Measurements from ENCODE around the gene ADGRB3. TPM values are rescaled to one million over a fixed set of nuclear protein-coding genes. Genes with fewer than 3 reads are reported as not detected.
A peak's percentile ranks its signal among the peaks of the same experiment; 100 is the strongest.

ADGRB3 gene
- total RNA-seq, 4 donors from 2014 or later = 3.9 to 9.8 (median 7.2) TPM

DNA sequence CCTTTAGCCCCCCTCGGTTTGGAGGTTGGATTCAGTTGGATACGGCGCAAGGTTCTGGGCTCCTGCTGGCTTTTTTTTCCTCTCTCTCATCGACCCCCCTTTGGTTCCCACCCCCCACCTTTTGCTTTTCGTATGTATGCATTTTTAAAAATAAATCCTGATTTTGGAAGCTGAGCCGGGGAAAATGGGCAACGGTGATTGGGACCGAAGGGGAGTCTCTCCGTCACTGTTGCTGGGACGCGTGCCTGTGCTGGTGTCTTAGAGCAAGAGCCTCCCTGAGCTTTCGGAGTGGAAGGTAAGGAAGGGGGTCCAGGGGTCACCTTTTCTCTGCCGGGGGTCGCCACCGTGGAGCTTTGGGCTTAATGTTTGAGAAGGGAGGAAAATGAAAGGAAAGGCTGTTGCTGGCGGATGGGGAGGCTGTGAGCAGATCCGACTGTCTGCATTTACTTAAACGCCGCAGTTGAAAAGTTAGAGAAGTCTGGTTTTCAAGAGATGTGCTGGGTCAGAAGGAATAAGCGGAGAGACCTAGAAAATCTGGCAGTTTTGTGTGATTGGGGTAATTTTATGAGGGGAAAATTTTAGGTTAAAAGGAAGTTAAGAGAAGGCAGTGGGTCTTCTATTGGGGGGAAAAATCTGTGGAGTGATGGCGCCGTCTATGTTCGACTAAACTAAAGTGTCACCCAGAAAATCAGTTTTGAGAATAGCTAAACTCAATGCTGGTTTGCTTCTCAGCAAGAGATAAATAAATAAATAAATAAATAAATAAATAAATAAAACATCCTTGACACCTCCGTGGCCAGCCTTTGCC is 828 bp downstream of the ADGRB3 start:
- Histone ChIP-seq H3K4me1 (peaks cover 0 to 20% (median 4%) of the 10 kb centered on the region in 3 donors), H3K27ac (peak overlapping the region in 3 of 4 donors; percentile 74 to 83 (median 83)), H3K36me3 (no peaks in the 10 kb centered on the region), H3K27me3 (peaks cover 9% of the 10 kb centered on the region), H3K9me3 (no peaks in the 10 kb centered on the region), H3K4me3 (peak overlapping the region; percentile 52 to 65)
- ATAC-seq = no peak
- WGBS, 2 donors (ENCODE audit: low coverage in 1 of 2) = 1 to 6% methylated on average over 7 to 14 of the region's 24 CpGs
- TF ChIP-seq EP300 (IDR thresholded peaks at IDR 0.05) (no peak), POLR2A (IDR thresholded peaks at IDR 0.05) (no peak), POLR2AphosphoS5 (IDR thresholded peaks at IDR 0.05) (no peak)
- TF ChIP-seq, protein P1, sequence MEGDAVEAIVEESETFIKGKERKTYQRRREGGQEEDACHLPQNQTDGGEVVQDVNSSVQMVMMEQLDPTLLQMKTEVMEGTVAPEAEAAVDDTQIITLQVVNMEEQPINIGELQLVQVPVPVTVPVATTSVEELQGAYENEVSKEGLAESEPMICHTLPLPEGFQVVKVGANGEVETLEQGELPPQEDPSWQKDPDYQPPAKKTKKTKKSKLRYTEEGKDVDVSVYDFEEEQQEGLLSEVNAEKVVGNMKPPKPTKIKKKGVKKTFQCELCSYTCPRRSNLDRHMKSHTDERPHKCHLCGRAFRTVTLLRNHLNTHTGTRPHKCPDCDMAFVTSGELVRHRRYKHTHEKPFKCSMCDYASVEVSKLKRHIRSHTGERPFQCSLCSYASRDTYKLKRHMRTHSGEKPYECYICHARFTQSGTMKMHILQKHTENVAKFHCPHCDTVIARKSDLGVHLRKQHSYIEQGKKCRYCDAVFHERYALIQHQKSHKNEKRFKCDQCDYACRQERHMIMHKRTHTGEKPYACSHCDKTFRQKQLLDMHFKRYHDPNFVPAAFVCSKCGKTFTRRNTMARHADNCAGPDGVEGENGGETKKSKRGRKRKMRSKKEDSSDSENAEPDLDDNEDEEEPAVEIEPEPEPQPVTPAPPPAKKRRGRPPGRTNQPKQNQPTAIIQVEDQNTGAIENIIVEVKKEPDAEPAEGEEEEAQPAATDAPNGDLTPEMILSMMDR (IDR thresholded peaks at IDR 0.05) = no peak

DNA sequence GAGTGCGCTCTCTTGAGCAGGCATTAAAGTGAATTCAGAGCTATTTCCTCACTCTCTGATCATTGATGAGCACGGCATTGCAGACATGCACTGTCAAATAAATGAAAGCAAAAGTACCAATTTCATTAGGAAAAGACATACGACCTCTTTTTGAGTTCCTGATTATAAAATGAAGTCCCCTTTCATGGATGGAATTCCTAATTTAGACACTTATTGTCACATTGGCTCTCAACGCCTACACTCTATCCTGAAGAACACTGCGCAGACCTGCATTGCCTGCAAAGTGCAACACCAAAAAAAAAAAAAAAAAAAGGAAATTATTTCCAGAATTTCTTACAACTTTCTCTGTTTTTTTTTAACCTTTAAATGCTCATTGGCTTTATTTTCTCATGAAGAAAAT is 1.6 kb downstream of the ADGRB3 start:
- Histone ChIP-seq H3K4me1 (peaks cover 0 to 20% (median 4%) of the 10 kb centered on the region in 3 donors), H3K27ac (peak overlapping the region in 2 of 4 donors; percentile 74 to 83), H3K9me3 (no peaks in the 10 kb centered on the region), H3K27me3 (peaks cover 9% of the 10 kb centered on the region), H3K36me3 (no peaks in the 10 kb centered on the region), H3K4me3 (peak overlapping the region; percentile 52 to 65)
- TF ChIP-seq EP300 (IDR thresholded peaks at IDR 0.05) (no peak), POLR2AphosphoS5 (IDR thresholded peaks at IDR 0.05) (no peak), POLR2A (IDR thresholded peaks at IDR 0.05) (no peak)
- TF ChIP-seq, protein P1 (IDR thresholded peaks at IDR 0.05) = no peak
- 43 to 70% methylated on average over 4 to 5 of the region's 5 CpGs for WGBS, 2 donors (ENCODE audit: low coverage in 1 of 2)
- ATAC-seq = no peak

DNA sequence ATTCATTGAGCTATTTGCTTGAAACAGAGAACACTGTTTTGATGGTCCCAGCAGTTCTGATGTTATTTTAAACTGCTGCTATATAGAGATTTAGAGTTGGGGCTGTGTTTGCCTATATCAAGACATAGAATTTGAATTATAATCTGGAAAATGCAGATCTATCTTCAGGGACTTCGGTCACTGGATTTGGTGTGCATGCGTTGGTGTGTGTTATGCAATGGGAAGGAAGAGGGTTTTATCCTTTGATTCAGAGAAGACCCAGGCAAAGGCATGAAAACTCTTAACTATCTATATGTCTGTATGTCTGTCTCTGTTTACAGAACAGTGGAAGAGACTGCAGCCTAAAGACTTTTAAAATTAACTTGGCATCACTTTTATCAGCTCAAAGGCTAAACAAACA is 2.0 kb downstream of the ADGRB3 start:
- 76% methylated on average over 2 of the region's 2 CpGs; no CpG with 5 or more reads in 1 of the 2 donors for WGBS, 2 donors (ENCODE audit: low coverage in 1 of 2)
- H3K27me3 ChIP-seq = peaks cover 9% of the 10 kb centered on the region
- no peak overlapping the region for H3K27ac ChIP-seq
- TF ChIP-seq POLR2AphosphoS5 (IDR thresholded peaks at IDR 0.05) (no peak), POLR2A (IDR thresholded peaks at IDR 0.05) (no peak), EP300 (IDR thresholded peaks at IDR 0.05) (no peak)
- TF ChIP-seq, protein P1 (IDR thresholded peaks at IDR 0.05) = no peak
- H3K4me3 ChIP-seq = peak overlapping the region; percentile 15 to 65
- H3K36me3 ChIP-seq = no peaks in the 10 kb centered on the region
- H3K9me3 ChIP-seq = no peaks in the 10 kb centered on the region
- H3K4me1 ChIP-seq = peaks cover 0 to 20% (median 4%) of the 10 kb centered on the region in 3 donors
- no peak for ATAC-seq

DNA sequence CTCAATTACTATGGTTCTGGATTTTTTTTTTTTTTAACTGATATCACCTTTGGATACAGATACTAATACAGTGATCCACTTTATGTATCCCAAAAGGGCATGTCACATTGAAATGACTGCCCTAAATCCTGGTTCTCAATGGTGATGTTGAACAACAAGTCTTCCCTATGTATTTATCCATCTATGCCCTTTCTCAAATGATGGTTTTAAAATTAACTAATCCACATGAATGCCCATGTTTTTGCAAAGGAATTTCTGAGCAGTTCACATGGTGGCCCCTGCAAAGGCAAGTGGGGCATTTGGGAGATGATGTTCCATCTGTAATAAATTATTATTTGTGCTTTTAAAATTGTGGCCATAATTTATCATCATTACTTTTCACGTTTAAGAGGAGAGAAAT is 2.7 kb downstream of the ADGRB3 start:
- H3K9me3 ChIP-seq = no peaks in the 10 kb centered on the region
- peaks cover 0 to 20% (median 4%) of the 10 kb centered on the region in 3 donors for H3K4me1 ChIP-seq
- peak overlapping the region in 1 of 2 donors; percentile 65 for H3K4me3 ChIP-seq
- no peak overlapping the region for H3K27ac ChIP-seq
- H3K36me3 ChIP-seq = no peaks in the 10 kb centered on the region
- peaks cover 9% of the 10 kb centered on the region for H3K27me3 ChIP-seq
- TF ChIP-seq EP300 (IDR thresholded peaks at IDR 0.05) = no peak
- TF ChIP-seq POLR2AphosphoS5 (IDR thresholded peaks at IDR 0.05) = no peak
- TF ChIP-seq POLR2A (IDR thresholded peaks at IDR 0.05) = no peak
- TF ChIP-seq, protein P1 (IDR thresholded peaks at IDR 0.05) = no peak
- WGBS, 2 donors (ENCODE audit: low coverage in 1 of 2) = 0% methylated on average over 1 of the region's 1 CpG
- ATAC-seq = no peak
